ENCODE results near the gene BAHD1.

Gene BAHD1

DNA sequence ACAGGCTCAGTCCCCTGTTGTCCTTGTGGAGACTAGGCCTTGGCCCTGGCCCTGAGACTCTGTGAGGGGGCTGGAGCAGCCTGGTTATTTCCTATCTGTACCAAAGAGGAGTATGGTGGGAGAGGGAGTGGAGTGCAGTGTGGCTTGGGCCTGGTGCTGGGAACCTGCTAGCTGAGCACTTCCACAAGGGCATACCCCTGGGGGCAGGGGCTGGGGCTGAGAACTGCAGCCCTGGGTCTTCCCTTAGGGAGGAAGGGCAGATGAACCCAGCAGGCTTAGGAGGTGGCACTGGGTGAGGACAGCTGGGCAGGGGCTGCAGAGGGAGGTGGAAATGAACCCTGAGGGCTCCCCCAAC lies 26.5 kb downstream of the BAHD1 start:
- DNase-seq (ENCODE audit: low spot score): no peak

DNA sequence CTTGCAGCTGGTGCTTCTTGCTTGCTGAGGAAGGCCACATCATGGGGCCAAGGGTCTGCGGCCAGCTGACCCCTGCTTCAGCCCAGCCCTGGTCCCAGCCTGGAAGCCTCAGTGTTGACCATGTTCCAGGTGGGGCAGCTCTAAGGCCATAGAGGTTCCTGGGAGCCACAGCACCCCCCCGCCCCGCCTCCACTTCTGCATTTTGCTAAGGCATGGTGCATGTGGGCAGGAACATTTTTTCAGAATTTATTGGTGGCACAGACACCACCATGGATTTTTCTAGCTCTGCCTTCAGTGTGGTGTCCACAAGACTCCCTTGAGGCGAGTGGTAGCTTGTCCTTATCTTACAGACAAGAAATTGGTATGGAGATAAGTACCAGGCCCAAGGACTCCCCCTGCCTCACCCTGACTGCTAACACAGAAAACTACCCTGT lies 28.2 kb downstream of the BAHD1 start:
- no peak for DNase-seq (ENCODE audit: low spot score)

DNA sequence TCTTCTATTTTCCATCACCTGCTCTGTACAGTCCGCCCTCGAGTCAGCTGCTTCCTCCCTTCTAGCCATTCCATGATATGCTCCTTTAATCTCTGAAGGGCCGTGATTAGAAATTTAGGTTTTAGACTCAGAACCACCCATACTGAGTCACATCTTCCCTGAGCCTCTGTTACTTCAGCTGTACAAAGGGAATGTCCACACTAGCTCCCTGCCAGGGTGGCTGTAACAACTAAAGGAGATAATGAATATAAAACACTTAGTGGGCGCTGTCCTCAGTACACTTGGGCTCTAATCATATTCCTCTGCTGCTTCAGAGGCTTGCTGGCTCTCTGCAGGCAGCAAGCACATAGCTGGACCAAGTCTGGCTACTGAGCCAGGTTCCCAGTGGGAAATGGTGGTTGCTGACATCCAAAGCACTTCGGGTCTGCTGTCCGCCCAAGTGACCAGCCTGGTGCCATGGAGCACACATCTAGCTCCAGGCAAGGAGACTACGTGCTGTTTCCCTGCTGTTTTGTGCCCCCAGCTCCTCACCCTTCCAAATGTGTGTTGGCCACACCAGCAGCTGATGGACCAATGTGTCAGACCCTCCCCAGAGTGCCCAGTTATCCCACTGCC lies 29.1 kb downstream of the BAHD1 start:
- no peak for DNase-seq (ENCODE audit: low spot score)

DNA sequence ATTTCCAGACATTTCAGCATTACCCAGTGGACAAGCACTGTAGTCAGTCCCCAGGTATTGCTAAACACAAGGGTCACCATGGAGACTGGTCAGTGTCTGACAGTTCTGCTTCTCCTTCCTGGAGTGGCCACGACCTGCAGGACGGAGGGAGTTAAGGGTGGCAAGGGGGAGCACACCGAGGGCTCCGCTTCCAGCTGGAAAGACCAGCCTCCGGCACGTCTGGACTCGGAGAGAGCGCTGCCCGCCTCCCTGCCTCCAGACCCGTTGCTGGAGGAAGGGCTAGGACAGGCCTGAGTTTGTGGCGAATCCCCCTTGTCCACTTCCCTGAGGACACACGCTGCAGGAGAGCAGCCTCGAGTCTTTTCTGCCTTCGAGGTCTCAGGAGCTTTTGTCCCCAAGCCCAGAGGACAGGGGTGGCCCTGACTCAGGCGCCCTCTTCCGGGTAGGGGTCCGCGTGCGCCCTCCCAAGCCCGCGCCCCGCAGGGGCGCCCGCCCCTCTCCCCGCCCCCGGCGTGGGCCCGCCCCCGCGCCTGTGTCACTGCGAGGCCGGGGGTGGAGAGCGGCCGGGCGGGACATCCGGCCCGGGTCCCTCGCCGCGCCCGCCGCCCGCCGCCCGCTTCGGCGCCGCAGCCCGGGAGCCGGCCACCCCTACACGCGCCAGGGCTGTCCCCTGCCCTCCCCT lies 29.8 kb downstream of the BAHD1 start, which contains the start of gene CHST14:
Gene CHST14 (plus strand): TSS at position 562 of the 682 bp plus-strand sequence. CDS start 230 bp downstream, outside the sequence.
- DNase-seq (ENCODE audit: low spot score): peak; percentile 42

DNA sequence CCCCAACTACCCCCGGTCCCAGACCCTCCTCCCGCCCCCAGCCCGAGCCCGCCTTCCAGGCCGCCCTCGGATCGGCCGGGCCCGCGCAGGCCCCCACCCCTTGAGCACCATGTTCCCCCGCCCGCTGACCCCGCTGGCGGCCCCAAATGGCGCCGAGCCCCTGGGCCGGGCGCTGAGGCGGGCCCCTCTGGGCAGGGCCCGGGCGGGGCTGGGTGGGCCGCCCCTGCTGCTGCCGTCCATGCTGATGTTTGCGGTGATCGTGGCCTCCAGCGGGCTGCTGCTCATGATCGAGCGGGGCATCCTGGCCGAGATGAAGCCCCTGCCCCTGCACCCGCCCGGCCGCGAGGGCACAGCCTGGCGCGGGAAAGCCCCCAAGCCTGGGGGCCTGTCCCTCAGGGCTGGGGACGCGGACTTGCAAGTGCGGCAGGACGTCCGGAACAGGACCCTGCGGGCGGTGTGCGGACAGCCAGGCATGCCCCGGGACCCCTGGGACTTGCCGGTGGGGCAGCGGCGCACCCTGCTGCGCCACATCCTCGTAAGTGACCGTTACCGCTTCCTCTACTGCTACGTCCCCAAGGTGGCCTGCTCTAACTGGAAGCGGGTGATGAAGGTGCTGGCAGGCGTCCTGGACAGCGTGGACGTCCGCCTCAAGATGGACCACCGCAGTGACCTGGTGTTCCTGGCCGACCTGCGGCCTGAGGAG lies 30.5 kb downstream of the BAHD1 start:
- peak; percentile 25 for DNase-seq (ENCODE audit: low spot score)

DNA sequence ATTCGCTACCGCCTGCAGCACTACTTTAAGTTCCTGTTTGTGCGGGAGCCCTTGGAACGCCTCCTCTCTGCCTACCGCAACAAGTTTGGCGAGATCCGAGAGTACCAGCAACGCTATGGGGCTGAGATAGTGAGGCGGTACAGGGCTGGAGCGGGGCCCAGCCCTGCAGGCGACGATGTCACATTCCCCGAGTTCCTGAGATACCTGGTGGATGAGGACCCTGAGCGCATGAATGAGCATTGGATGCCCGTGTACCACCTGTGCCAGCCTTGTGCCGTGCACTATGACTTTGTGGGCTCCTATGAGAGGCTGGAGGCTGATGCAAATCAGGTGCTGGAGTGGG lies 31.0 kb downstream of the BAHD1 start:
- peak; percentile 59 for DNase-seq (ENCODE audit: low spot score)

DNA sequence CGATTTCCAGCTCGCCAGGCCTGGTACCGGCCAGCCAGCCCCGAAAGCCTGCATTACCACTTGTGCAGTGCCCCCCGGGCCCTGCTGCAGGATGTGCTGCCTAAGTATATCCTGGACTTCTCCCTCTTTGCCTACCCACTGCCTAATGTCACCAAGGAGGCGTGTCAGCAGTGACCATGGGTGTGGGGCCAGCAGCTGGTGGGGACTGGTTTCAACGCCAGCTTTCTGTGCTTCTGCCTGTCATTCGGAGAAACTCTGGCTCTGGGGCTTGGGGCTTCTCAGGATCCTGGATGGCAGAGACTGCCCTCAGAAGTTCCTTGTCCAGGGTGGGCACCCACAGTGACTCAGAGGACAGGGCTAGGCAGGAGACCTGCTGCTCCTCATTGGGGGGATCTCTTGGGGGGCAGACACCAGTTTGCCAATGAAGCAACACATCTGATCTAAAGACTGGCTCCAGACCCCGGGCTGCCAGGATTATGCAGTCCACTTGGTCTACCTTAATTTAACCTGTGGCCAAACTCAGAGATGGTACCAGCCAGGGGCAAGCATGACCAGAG lies 31.5 kb downstream of the BAHD1 start:
- no peak for DNase-seq (ENCODE audit: low spot score)

DNA sequence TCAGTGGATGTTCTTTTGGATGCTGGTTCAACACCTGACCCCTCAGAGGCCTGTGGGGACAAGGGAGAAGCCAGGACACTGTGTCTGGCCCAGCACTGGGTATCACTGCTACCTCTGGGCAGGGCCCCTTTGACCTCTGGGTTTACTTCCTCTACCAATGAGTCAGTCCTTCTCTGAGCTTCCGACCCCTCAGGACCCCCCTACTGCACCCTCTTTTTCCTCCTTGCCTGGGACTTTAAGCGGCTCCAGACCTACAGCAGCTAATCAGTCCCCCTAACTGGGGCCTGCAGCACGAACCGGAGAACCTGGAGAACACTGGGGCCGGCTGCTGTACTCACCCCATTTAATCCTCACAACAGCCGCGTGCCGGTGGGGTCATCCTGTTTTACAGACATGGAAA lies 33.8 kb downstream of the BAHD1 start:
- no peak for DNase-seq (ENCODE audit: low spot score)

DNA sequence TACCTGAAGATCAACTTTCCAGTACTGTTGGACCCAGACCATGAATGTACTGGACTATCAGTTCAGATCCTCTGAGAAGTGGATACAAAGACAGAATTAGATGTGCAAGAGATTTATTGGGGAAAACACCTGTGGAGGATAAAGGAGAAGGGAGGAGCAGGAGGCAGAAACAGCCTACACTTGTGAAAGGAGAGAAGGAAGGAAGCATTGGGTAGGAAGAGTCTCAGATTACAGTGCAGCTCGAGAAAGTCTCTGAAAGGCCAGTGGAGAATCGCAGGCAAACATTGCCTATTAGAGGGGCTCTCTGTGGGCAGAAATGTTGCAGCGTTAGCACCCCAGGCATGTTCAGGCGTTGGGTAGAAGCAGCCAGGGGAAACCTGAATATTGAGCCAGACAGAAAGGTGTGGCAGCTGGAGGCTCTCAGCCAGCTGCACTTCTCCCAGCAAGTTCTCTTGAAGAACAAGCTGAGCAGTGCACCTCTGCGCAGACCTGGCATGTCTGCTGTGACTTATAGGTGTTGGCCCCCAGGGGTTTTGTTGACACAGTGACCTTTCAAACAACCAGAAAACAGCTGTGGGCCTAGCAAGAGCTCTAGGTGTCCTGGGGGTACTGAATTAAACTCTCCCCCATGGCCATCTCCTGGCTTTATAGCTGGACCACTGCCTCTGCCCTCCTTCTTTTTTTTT lies 37.0 kb downstream of the BAHD1 start:
- no peak for DNase-seq (ENCODE audit: low spot score)

DNA sequence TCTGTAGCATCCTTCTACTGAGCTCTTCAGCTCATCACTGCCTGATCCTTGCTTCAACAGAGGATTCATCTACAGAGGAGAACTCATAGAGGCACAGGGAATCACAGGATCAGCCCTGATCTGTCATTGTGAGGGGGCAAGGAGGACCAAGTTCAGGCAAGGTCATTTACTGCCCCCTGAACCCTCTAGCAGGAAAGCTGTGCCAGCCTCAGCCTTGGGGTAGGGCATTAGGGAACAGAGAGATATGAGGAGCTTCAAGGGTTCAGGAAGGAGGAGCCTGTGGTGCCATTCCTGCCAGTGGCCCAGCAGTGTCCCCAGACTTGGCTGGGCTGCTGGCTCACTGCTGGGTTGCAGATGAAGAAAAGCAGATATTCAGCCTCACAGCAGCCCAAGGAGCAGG lies 38.3 kb downstream of the BAHD1 start:
- DNase-seq (ENCODE audit: low spot score): no peak

DNA sequence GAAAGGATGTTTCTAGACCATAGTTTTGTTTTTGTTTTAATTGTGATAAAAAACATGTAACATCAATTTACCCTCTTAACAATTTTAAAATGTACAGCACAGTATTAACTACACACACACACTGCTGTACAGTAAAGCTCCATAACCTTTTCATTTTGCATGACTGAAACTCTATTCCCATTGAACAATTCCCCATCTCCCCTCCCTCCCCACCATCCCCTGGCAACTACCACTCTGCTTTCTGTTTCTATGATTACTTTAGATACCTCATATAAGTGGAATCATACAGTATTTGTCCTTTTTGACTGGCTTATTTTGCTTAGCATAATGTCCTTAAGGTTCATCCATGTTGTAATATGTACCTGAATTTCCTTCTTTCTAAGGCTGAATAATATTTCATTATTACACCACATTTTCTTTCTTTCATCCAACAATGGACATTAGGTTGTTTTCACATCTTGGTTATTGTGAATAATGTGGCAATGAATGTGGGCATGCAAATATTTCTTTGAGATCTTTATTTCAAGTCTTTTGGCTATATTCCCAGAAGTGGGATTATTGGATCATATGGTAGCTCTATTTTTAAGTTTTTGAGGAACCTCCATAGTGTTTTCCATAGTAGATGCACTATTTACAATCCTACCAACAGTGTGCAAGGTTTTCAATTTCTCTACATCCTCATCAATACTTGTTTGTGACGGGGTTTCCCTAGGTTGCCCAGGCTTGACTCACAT lies 40.8 kb downstream of the BAHD1 start:
- DNase-seq (ENCODE audit: low spot score): no peak

DNA sequence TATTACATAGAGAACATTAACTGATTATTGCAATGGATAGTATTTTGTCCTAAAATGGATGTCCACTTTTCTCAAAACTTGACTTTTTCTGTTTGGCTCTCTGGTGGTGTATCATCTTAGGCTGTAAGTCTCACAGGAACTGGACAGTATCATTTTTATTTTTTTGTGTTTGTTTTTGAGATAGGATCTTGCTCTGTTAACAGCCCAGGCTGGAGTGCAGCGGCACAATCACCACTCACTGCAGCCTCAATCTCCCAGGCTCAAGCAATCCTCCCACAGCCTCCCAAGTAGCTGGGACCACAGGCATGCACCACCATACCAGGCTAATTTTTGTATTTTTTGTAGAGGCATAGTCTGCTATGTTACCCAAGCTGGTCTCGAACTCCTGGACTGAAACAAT lies 43.2 kb downstream of the BAHD1 start:
- no peak for DNase-seq (ENCODE audit: low spot score)

DNA sequence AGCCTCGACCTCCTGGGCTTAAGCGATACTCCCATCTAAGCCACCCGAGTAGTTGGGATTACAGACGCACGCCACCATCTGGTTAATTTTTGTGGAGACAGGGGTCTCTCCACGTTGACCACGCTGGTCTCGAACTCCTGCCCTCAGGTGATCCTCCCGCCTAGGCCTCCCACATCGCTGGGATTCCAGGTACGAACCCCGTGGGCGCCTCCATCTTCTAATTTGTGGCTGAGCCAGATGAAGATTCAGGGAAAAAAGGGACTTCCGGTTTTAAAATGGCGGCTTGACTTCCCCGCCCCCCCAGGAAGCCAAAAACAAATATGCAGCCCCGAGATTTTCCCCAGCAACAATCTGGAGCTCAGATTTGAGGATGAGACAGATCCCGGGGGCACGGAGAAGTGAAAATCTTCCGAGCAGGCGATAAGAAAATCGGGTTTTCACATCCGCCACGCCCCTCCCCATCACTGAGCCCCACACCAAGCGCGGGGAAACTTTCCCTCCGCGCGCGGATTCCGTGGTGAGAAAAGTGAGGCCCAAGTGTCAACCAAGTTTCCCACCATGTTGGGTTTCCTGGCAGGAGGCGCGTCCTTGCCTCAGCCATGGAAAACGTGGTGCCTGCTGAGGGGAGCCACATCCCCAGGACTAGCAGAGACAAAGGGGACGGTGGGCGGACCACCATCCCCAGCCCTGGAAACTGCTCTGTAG lies 45.5 kb downstream of the BAHD1 start:
- DNase-seq (ENCODE audit: low spot score): no peak

DNA sequence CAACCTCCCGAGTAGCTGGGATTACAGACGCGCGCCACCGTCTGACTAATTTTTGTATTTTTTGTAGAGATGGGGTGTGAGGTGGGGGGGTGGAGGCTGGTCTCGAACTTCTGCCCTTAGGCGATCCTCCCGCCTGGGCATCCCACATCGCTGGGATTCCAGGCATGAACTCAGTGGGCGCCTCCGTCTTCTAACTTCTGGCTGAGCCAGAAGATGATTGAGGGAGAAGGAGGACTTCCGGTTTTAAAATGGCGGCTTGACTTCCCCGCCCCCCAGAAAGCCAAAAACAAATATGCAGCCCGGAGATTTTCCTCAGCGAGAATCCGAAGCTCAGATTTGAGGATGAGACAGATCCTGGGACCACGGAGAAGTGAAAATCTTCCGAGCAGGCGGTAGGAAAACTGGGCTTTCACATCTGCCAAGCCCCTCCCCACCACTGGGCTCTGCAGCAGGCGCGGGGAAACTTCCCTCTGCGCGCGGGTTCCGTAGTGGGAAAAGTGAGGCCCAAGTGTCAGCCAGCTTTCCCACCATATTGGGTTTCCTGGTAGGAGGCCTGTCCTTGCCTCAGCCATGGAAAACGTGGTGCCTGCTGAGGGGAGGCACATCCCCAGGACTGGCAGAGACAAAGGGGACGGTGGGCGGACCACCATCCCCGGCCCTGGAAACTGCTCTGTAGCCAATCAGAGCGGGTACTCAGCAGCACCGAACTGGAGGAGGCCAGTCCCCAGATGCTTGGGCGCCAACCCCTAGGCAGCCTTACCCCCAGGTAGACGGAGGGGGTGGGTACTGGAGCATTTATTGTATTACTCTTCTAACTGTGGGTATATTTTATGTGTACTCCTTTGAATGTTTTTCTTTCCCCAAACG lies 47.3 kb downstream of the BAHD1 start:
- no peak for DNase-seq (ENCODE audit: low spot score)

DNA sequence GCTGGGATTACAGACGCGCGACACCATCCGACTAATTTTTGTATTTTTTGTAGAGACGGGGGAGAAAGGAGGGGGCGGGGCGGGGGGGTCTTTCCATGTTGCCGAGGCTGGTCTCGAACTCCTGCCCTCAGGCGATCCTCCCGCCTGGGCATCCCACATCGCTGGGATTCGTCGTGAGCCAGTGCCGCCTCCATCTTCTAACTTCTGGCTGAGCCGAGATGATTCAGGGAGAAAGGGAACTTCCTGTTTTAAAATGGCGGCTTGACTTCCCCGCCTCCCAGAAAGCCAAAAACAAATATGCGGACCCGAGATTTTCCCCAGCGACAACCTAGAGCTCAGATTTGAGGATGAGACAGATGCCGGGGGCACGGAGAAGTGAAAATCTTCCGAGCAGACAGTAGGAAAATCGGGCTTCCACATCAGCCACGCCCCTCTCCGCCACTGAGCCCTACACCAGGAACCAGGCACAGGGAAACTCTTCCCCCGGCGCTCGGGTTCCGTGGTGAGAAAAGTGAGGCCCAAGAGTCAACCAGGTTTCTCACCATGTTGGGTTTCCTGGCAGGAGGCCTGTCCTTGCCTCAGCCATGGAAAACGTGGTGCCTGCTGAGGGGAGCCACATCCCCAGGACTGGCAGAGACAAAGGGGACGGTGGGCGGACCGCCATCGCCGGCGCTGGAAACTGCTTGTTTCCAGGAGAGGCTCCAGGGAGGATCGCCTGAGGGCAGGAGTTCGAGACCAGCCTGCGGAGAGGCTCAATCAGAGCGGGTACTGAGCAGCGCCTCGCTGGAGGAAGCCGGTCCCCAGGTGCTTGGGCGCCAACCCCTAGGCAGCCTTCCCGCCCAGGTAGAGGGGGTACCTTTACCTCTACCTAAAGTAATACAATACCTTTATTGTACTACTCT lies 48.8 kb downstream of the BAHD1 start:
- DNase-seq (ENCODE audit: low spot score): no peak

DNA sequence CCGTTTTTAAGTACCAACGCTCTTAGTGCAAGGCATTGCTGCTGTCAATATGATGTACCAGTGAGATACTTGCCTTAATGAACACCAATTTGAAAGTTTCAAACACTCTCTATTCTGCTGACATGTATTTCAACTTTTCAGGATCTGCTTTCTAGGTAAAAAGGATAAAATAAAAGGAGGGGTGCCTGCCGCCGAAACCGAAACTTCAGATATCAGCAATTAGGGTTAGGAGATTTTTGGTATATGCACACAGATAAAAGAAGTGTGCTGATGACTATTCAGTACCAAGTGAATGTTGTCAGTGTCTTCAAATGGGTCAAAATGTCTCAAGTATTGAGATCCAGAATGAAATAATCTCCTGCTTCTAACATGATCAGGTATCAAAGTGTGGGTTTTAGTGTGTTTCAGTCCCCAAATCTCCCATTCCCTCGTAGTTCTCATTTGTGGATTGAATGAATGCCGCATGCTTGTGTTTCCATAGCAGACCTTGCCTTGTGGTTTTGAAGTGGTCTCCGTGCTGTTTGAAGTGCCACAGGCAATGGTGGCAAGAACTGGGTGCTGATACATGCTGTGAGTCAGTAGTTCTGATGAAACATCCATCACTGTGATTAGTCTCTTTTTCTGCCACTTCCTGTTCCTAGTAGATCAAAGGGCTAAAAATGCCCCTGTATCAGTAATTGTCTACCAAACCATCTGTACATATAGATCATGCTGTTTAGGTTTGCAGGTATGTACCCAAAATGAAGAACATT lies 52.5 kb downstream of the BAHD1 start:
- DNase-seq (ENCODE audit: low spot score): peak; percentile 89

DNA sequence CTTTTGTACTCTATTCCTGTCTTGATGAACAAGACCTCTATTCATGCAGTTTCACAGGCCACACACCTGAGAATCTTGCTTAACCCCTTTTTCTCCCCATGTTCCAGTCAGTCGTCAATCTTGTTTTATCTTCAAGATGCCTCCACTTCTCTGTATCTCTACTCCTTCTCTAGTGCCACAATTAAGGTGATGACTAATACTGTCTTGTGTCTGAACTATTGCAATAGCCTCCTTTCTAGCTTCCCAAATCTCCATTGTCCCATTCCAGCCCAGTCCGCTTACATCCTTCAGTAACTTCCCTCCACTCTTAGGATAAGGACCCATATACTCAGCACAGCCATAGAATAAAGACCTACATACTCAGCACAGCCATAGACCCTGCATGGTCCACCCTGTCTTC lies 54.8 kb downstream of the BAHD1 start:
- DNase-seq (ENCODE audit: low spot score): no peak

DNA sequence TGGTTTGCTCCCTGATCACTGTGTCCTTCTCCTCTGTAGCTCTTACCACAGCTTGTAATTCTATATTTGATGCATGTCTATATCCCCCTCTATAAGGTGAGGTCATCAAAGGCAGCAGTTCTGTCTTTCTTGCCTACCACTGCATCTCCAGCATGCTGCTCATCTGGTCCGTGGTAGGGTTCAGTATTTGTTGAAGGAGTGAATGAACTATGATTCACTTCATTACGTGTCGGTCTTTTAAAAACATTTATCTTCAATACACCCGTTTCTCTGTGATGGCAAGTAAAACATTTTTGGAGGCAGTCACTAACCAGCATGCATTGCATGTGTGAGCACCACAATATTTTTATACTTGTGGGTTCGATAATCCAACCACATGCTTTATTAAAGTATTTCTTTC lies 57.7 kb downstream of the BAHD1 start:
- DNase-seq (ENCODE audit: low spot score): no peak

Data from SW480 (cell line).